H1 (cell line): Measurements from ENCODE around the gene RAB30. TPM values are rescaled to one million over a fixed set of nuclear protein-coding genes. Genes with fewer than 3 reads are reported as not detected.

ENCODE experiments used
- CHD2 ChIP-seq: IDR thresholded peaks from 2 replicates; pipeline ENCODE4 v1.6.1; 2012; ENCODE audit warnings: low read length, improper control_type of control experiment
- CTCF ChIP-seq, 3 experiments: IDR thresholded peaks; 1 replicate in 2 of 3; 2 replicates in 1 of 3; pipeline versions ENCODE4 v1.5.1 to v1.6.1; 2011; ENCODE audit warnings: low read length in 3 of 3, mild to moderate bottlenecking in 3 of 3, inconsistent platforms in 2 of 3, low read depth in 1 of 3, moderate library complexity in 1 of 3; ENCODE audit not compliant: insufficient read depth in 1 of 3; ENCODE audit errors: control extremely low read depth in 1 of 3
- KDM5A ChIP-seq: fragments of 200-600 bp; IDR thresholded peaks from 2 replicates; pipeline ENCODE4 v1.7.1; 2012; ENCODE audit warnings: mild to moderate bottlenecking, low read length, inconsistent platforms, mixed read lengths
- SP1 ChIP-seq: IDR thresholded peaks from 2 replicates; pipeline ENCODE4 v1.6.1; 2011; ENCODE audit warnings: low read depth, low read length
- SRF ChIP-seq: IDR thresholded peaks from 2 replicates; pipeline ENCODE4 v1.6.1; 2011; ENCODE audit warnings: mild to moderate bottlenecking, low read depth, low read length, moderate library complexity
- USF2 ChIP-seq: IDR thresholded peaks from 2 replicates; pipeline ENCODE4 v1.6.1; 2011; ENCODE audit warnings: low read length, improper control_type of control experiment
- polyA plus RNA-seq, 7 experiments: library from polyadenylated mRNA; depleted of rRNA in 3 of 7; stranded (reverse) in 5 of 7; unstranded in 2 of 7; fragments of >200 nt in 5 of 7; fragments of 200-250 nt in 2 of 7; gene quantifications; 1 replicate in 5 of 7; 2 replicates in 1 of 7; 4 replicates in 1 of 7; pipeline versions ENCODE4 v1.2.1 to v1.2.3, GENCODE V29; 2011 to 2013; ENCODE audit warnings: missing spikeins in 2 of 7, mixed read lengths in 2 of 7
- total RNA-seq: library from RNA; stranded (reverse); fragmentation: NEBNext Ultra II Directional; extraction: Animal tissue kit (Norgen Biotek cat#: 25700); gene quantifications from 2 replicates; pipeline ENCODE4 v1.2.1, GENCODE V29; 2021
- TF ChIP-seq, protein P1 (sequence below): fragments of 300-600 bp; sonication (generic); IDR thresholded peaks from 2 replicates; pipeline ENCODE4 v1.7.1; 2012; ENCODE audit warnings: low read length, moderate library complexity, mild to moderate bottlenecking, inconsistent platforms; ENCODE audit not compliant: insufficient replicate concordance

Gene RAB30
- total and polyA plus RNA-seq, 2 of the 8 experiments (the other 6 are each of a cell fraction or from before 2014, with no cell fraction given), result 1.6 to 11.7 TPM

- TF ChIP-seq USF2, result no peak
- no peak for TF ChIP-seq SP1
- TF ChIP-seq, protein P1, sequence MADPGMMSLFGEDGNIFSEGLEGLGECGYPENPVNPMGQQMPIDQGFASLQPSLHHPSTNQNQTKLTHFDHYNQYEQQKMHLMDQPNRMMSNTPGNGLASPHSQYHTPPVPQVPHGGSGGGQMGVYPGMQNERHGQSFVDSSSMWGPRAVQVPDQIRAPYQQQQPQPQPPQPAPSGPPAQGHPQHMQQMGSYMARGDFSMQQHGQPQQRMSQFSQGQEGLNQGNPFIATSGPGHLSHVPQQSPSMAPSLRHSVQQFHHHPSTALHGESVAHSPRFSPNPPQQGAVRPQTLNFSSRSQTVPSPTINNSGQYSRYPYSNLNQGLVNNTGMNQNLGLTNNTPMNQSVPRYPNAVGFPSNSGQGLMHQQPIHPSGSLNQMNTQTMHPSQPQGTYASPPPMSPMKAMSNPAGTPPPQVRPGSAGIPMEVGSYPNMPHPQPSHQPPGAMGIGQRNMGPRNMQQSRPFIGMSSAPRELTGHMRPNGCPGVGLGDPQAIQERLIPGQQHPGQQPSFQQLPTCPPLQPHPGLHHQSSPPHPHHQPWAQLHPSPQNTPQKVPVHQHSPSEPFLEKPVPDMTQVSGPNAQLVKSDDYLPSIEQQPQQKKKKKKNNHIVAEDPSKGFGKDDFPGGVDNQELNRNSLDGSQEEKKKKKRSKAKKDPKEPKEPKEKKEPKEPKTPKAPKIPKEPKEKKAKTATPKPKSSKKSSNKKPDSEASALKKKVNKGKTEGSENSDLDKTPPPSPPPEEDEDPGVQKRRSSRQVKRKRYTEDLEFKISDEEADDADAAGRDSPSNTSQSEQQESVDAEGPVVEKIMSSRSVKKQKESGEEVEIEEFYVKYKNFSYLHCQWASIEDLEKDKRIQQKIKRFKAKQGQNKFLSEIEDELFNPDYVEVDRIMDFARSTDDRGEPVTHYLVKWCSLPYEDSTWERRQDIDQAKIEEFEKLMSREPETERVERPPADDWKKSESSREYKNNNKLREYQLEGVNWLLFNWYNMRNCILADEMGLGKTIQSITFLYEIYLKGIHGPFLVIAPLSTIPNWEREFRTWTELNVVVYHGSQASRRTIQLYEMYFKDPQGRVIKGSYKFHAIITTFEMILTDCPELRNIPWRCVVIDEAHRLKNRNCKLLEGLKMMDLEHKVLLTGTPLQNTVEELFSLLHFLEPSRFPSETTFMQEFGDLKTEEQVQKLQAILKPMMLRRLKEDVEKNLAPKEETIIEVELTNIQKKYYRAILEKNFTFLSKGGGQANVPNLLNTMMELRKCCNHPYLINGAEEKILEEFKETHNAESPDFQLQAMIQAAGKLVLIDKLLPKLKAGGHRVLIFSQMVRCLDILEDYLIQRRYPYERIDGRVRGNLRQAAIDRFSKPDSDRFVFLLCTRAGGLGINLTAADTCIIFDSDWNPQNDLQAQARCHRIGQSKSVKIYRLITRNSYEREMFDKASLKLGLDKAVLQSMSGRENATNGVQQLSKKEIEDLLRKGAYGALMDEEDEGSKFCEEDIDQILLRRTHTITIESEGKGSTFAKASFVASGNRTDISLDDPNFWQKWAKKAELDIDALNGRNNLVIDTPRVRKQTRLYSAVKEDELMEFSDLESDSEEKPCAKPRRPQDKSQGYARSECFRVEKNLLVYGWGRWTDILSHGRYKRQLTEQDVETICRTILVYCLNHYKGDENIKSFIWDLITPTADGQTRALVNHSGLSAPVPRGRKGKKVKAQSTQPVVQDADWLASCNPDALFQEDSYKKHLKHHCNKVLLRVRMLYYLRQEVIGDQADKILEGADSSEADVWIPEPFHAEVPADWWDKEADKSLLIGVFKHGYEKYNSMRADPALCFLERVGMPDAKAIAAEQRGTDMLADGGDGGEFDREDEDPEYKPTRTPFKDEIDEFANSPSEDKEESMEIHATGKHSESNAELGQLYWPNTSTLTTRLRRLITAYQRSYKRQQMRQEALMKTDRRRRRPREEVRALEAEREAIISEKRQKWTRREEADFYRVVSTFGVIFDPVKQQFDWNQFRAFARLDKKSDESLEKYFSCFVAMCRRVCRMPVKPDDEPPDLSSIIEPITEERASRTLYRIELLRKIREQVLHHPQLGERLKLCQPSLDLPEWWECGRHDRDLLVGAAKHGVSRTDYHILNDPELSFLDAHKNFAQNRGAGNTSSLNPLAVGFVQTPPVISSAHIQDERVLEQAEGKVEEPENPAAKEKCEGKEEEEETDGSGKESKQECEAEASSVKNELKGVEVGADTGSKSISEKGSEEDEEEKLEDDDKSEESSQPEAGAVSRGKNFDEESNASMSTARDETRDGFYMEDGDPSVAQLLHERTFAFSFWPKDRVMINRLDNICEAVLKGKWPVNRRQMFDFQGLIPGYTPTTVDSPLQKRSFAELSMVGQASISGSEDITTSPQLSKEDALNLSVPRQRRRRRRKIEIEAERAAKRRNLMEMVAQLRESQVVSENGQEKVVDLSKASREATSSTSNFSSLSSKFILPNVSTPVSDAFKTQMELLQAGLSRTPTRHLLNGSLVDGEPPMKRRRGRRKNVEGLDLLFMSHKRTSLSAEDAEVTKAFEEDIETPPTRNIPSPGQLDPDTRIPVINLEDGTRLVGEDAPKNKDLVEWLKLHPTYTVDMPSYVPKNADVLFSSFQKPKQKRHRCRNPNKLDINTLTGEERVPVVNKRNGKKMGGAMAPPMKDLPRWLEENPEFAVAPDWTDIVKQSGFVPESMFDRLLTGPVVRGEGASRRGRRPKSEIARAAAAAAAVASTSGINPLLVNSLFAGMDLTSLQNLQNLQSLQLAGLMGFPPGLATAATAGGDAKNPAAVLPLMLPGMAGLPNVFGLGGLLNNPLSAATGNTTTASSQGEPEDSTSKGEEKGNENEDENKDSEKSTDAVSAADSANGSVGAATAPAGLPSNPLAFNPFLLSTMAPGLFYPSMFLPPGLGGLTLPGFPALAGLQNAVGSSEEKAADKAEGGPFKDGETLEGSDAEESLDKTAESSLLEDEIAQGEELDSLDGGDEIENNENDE, result no peak
- no peak for TF ChIP-seq SRF
- TF ChIP-seq CHD2, result no peak
- TF ChIP-seq CTCF (IDR thresholded peaks at IDR 0.05; ENCODE audit: control extremely low read depth in 1 of 3, insufficient read depth in 1 of 3, low read depth in 1 of 3, low read length in 3 of 3), result no peak
- TF ChIP-seq KDM5A, result no peak
Observed at GRCh38 chr11:83056204-83056603, 15.5 kb downstream of the RAB30 start (continued).
